ENCODE results near the gene NISCH.

The NISCH gene

GRCh38 chr3:52455283-52456168, at the start of gene NISCH:
Gene NISCH (plus strand): TSS chr3:52455604. CDS start chr3:52455642, 38 bp downstream.
- peak in 1 of 2 experiments; percentile 70 for DNase-seq

DNA sequence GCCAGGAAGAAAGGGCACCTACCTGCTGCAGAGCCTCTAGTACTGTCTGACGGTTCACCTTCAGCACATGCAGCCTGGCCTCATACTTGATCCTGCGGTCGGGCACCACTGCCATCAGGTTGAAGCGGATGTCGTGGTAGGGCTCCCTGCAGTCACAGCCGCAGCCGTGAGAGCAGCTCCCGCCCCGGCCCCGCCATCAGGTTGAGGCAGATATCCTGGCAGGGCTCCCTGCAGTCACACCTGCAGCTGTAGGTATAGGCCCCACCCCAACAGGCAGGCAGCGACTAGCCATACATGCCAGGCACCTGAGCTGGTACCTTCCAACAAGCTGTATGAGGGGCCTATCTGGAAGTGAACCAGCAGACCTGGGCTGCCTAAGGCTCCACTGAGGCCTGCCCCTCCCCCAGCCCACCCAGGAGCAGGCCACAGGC, 49.2 kb upstream of the NISCH start:
- DNase-seq: no peak

GRCh38 chr3:52406791-52407510, 48.5 kb upstream of the NISCH start:
- DNase-seq: no peak

DNA sequence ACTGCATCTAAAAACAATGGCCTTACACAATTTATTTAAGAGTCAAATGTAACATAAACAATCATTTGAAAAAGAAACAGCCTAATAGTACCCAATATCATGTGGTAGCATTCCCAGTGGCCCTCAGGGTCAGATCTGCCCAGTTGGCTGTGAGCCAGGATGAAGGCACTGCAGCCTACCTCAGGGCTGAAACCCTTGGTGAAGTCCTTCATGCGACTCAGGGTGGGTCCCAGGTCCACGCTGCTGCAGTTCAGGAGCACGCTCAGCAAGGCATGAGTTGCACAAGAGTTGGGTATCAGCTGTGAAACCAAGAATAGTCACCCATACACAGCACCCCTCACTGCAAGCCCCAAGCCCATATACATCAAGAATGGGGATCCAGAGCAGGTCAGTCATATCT, 47.6 kb upstream of the NISCH start:
- DNase-seq: no peak

- DNase-seq: no peak
These were observed 46.9 kb upstream of the NISCH start for GRCh38 chr3:52408466-52408865.

GRCh38 chr3:52415800-52416199, 39.6 kb upstream of the NISCH start:
- no peak for DNase-seq

DNA sequence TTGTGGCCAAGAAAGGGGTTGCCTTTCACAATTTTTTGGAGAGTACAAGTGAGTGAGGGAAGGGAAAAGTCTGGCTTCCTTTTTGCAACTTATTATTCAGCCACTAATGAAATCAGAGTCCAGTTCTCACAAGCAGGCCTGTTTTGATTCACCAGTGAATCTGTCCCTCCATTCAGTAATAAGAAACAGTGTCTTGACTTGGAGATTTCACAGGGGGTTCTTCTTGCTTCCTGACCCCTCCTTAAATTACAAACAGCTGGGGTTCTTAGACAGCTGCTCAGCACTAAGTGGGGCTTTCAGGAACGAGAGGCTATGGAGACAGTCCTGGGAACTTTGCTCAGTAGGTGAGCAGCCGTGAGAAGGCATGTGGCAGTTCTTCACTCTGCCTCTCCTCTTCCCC, 35.0 kb upstream of the NISCH start:
- DNase-seq: no peak

DNA sequence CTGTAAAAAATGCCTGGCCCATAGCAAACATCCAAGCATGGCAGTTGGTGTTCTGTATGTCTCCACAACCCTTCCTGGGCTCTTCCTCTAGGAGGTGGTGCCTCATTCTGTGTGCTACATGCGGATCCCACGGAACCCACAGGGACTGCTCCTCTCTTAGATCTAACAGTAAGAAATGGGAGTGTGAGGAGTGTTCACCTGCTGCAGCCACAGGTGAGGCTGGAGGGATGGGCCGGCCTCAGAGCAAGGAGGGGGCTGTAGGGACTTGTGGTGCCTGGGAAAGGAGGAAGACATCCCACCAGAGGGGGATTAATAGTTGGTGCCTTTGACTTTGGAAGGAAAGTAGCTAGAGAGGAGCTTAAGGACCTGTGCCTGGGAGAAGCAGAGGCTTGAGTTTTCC, 32.7 kb upstream of the NISCH start:
- no peak for DNase-seq

DNA sequence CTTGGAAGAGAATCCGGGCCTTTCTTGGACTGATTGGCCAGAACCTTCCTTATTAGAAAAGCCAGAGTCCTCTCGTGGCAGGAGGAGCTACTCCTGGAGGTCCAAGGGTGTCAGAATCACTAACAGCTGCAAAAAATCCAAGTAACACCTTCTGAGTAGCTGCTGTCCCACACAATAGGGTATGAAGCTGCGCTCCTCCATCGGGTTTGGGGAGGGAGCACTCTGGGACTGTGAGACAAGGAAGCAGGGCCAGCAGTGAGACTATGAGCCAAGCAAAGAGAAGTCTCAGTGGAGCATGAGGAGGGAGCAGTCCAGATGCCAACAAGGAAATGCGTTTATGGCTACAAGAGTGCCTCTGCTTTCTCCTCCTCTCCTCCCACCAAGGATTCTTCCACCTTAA, 32.2 kb upstream of the NISCH start:
- no peak for DNase-seq

- DNase-seq: peak in 1 of 2 experiments; percentile 70
These were observed 27.0 kb upstream of the NISCH start for GRCh38 chr3:52428151-52429005.

DNA sequence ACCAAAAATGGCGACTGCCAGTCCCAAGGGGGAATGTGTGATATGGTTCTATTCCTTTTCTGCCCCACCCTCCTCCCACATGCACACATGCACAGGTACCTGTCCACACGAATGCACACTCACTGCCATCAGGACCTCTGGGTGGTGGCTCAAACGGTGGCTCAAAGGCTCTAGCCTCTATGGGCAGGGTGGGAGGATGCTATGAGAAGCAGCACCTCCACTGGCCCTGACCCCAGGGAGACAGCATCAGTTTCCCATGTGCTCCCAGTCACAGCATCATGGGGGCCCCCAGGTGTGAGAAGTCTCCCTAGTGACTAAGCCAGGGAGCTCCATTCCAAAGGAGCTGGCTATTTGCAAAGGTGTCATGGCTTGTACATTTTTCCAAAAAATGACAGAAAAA, 26.4 kb upstream of the NISCH start:
- no peak for DNase-seq

GRCh38 chr3:52429779-52430415, 25.5 kb upstream of the NISCH start:
- no peak for DNase-seq

- DNase-seq: no peak
These were observed 25.0 kb upstream of the NISCH start for GRCh38 chr3:52430416-52430810.

GRCh38 chr3:52431459-52432223, 23.8 kb upstream of the NISCH start:
- no peak for DNase-seq

- DNase-seq: no peak
These were observed 23.2 kb upstream of the NISCH start for GRCh38 chr3:52432225-52432624.

DNA sequence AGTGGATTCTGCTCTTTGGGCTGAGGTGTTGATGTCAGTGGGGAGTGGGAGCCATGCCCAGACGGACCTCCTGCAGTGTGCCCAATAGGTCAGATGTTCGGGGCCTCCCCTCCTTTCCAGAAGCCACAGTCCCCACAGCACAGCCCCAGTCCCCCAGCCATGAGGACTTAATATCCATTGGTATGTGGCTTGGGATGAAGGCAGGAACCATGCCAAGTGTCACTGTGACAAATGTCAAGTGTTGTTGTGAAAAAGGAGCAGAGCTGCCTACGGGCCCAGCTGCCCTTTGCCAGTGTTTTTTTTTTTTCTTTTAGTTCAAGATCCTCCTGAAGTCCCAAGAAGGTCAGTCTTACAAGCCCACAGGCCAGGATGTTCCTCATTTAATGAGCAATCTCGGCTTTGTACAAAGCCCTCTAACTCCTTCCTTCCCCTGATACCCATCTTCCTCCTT, 22.7 kb upstream of the NISCH start:
- DNase-seq: no peak

DNA sequence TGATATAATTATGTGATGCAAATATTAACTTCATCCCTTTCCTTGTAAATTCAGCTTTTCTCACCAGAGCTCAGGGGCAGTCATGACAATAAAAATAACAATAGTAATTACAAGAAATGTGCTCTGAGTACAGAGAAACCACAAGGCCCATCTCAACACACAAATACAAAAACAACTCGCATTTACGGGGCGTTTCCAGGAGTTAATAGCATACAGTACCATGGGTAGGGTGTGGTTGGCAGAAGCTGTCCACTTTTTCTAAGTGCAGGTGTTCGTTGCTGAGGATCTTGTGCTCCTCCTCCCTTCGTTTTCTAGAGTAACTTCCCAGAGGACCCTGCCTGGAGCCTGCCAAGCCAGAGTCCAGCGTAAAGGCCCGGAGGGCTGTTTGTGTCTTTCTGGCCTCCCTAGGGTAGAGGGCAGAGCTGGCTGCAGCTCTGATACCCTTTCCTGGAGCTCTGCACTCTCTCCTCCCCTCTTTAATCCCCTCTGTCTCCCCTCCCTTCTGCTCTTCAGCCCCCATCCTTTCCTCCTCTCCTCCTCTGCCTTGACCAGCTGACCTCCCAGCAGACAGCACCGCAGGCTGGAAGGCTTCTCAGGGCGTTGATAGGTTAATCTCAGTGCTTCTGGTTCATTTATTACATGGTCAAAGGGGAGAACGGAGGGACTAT, 21.9 kb upstream of the NISCH start:
- no peak for DNase-seq

GRCh38 chr3:52433996-52434479, 21.4 kb upstream of the NISCH start:
- no peak for DNase-seq

- DNase-seq: no peak
These were observed 20.8 kb upstream of the NISCH start for GRCh38 chr3:52434491-52435115.
